HepG2 (cell line): Measurements from ENCODE around the gene CIAO2A. TPM values are rescaled to one million over a fixed set of nuclear protein-coding genes. Genes with fewer than 3 reads are reported as not detected.

Experiments used
- ATAC-seq: fragments of 200-7000 bp; cut with Tn5 transposase; 3 replicates; pipeline ENCODE4 v1.9.1; 2020; ENCODE audit warnings: mild to moderate bottlenecking, moderate library complexity
- BruUV-seq: library from RNA; stranded (reverse); fragments of 400-500 nt; replicated peaks from 2 replicates; lab custom pipeline; 2021; lab: Mats Ljungman, UMichigan
- CTCF ChIA-PET: fragments of 300-600 bp; formaldehyde crosslinking; extraction: SDS; loops from one replicate; lab custom pipeline; 2021; ENCODE audit warnings: low total read pairs, inconsistent platforms, low intra/inter-chr PET ratio; lab: Yijun Ruan, JAX
- POLR2A ChIA-PET: fragments of 350-600 bp; sonication (Branson Sonifier 250); formaldehyde crosslinking; loops from one replicate; lab custom pipeline; 2020; ENCODE audit warnings: antibody characterized with exemption, inconsistent platforms; lab: Yijun Ruan, JAX
- DNase-seq: peaks from one replicate; pipeline ENCODE4 v3.0.0-alpha.2; 2015; ENCODE audit warnings: low spot score
- FAIRE-seq: peaks from 3 replicates; lab custom pipeline; 2011; peaks lifted over from hg19 to GRCh38; lab: Jason Lieb, UNC
- H2AFZ ChIP-seq: one replicate; pipeline ENCODE4 v1.6.1; 2011; ENCODE audit warnings: low read length, inconsistent platforms
- H3K27ac ChIP-seq: fragments of 300-600 bp; 3 replicates; pipeline ENCODE4 v1.8.0; 2011; ENCODE audit warnings: mixed run types, mild to moderate bottlenecking, mixed read lengths, low read length, inconsistent platforms; ENCODE audit not compliant: insufficient read depth; ENCODE audit errors: extremely low read length
- H3K27me3 ChIP-seq, 2 experiments: fragments of 200-600 bp in 1 of 2; 2 replicates in 1 of 2; 3 replicates in 1 of 2; pipeline versions ENCODE4 v1.6.0 to v1.8.0; 2011; ENCODE audit warnings: low read length in 2 of 2, mild to moderate bottlenecking in 2 of 2, moderate library complexity in 2 of 2, inconsistent platforms in 1 of 2; ENCODE audit not compliant: insufficient read depth in 2 of 2, control insufficient read depth in 1 of 2
- H3K36me3 ChIP-seq, 2 experiments: fragments of 200-600 bp in 1 of 2; replicated peaks in 1 of 2; 2 replicates in 1 of 2; 3 replicates in 1 of 2; pipeline versions ENCODE4 v1.5.1 to v1.8.0; 2011; ENCODE audit warnings: low read length in 2 of 2, inconsistent platforms in 1 of 2; ENCODE audit not compliant: insufficient read depth in 2 of 2, control insufficient read depth in 1 of 2
- H3K4me1 ChIP-seq: 2 replicates; pipeline ENCODE4 v1.5.1; 2012; ENCODE audit warnings: low read length, inconsistent platforms; ENCODE audit not compliant: insufficient read depth
- H3K4me2 ChIP-seq: 2 replicates; pipeline ENCODE4 v1.6.0; 2011; ENCODE audit warnings: low read depth, low read length, inconsistent platforms
- H3K4me3 ChIP-seq, 3 experiments: fragments of 200-600 bp in 1 of 3; sonication (generic), shearing (Covaris generic) in 1 of 3; replicated peaks in 1 of 3; 2 replicates each; pipeline ENCODE4 v1.5.1; 2011 to 2016; ENCODE audit warnings: low read length in 3 of 3, inconsistent platforms in 2 of 3, low read depth in 2 of 3, mild to moderate bottlenecking in 2 of 3, control low read depth in 1 of 3, mixed read lengths in 1 of 3; ENCODE audit not compliant: insufficient read depth in 1 of 3
- H3K79me2 ChIP-seq: one replicate; pipeline ENCODE4 v1.6.1; 2011; ENCODE audit warnings: low read length, inconsistent platforms; ENCODE audit not compliant: insufficient read depth
- H3K9ac ChIP-seq: 2 replicates; pipeline ENCODE4 v1.6.0; 2011; ENCODE audit warnings: mild to moderate bottlenecking, low read depth, low read length, inconsistent platforms; ENCODE audit not compliant: insufficient read depth
- H3K9me3 ChIP-seq: 2 replicates; pipeline ENCODE4 v1.5.1; 2012; ENCODE audit warnings: mild to moderate bottlenecking, low read length
- H4K20me1 ChIP-seq: 2 replicates; pipeline ENCODE4 v1.6.0; 2011; ENCODE audit warnings: inconsistent platforms, mild to moderate bottlenecking, low read length, moderate library complexity; ENCODE audit not compliant: insufficient read depth
- CBX1 ChIP-seq: IDR thresholded peaks from one replicate; pipeline ENCODE4 v1.6.1; 2016; ENCODE audit warnings: antibody characterized with exemption, low read depth
- LCORL ChIP-seq, 2 experiments: fragments of 450-650 bp in 1 of 2; sonication (generic) in 1 of 2; formaldehyde crosslinking in 1 of 2; IDR thresholded peaks; 2 replicates each; pipeline versions ENCODE4 v1.5.0 to v1.6.1; 2017 to 2020; ENCODE audit warnings: antibody characterized with exemption in 1 of 2, missing genetic modification reagents in 1 of 2
- MAZ ChIP-seq, 2 experiments: sonication (generic) in 1 of 2; formaldehyde crosslinking in 1 of 2; IDR thresholded peaks; 2 replicates each; pipeline versions ENCODE4 v1.5.0 to v1.6.1; 2012 to 2020; ENCODE audit warnings: low read depth in 2 of 2, mild to moderate bottlenecking in 2 of 2, borderline replicate concordance in 1 of 2, improper control_type of control experiment in 1 of 2, low read length in 1 of 2, missing genetic modification reagents in 1 of 2, moderate library complexity in 1 of 2
- MEF2D ChIP-seq: sonication (generic); formaldehyde crosslinking; IDR thresholded peaks from 2 replicates; pipeline ENCODE4 v1.5.1; 2020; ENCODE audit warnings: mild to moderate bottlenecking, missing genetic modification reagents
- MXI1 ChIP-seq: IDR thresholded peaks from 3 replicates; pipeline ENCODE4 v1.6.1; 2012; ENCODE audit warnings: low read depth, low read length, inconsistent platforms, borderline replicate concordance
- MYC ChIP-seq: sonication (generic); formaldehyde crosslinking; IDR thresholded peaks from 2 replicates; pipeline ENCODE4 v1.9.0; 2021; ENCODE audit warnings: missing genetic modification reagents, borderline replicate concordance
- NFKB2 ChIP-seq: sonication (generic); formaldehyde crosslinking; IDR thresholded peaks from 2 replicates; pipeline ENCODE4 v1.4.0; 2020; ENCODE audit warnings: missing genetic modification reagents, borderline replicate concordance
- ONECUT2 ChIP-seq: sonication (generic); formaldehyde crosslinking; IDR thresholded peaks from 2 replicates; pipeline ENCODE4 v1.4.0; 2020; ENCODE audit warnings: missing genetic modification reagents
- PHF21A ChIP-seq: sonication (generic); formaldehyde crosslinking; IDR thresholded peaks from 2 replicates; pipeline ENCODE4 v1.5.0; 2020; ENCODE audit warnings: mild to moderate bottlenecking, missing genetic modification reagents
- SKI ChIP-seq: fragments of 450-650 bp; IDR thresholded peaks from one replicate; pipeline ENCODE4 v1.6.1; 2018; ENCODE audit warnings: mild to moderate bottlenecking; ENCODE audit not compliant: partially characterized antibody
- SNAPC2 ChIP-seq: sonication (generic); formaldehyde crosslinking; IDR thresholded peaks from 2 replicates; pipeline ENCODE4 v1.8.1; 2022; ENCODE audit warnings: mild to moderate bottlenecking, missing genetic modification reagents
- STAG1 ChIP-seq: sonication (generic); formaldehyde crosslinking; IDR thresholded peaks from 2 replicates; pipeline ENCODE4 v1.4.0; 2020; ENCODE audit warnings: missing genetic modification reagents
- YY1 ChIP-seq: IDR thresholded peaks from 2 replicates; pipeline ENCODE4 v1.6.1; 2011; ENCODE audit warnings: low read length, low read depth, moderate library complexity, mild to moderate bottlenecking; ENCODE audit not compliant: insufficient read depth, insufficient replicate concordance
- ZNF788 ChIP-seq: sonication (generic); formaldehyde crosslinking; IDR thresholded peaks from 2 replicates; pipeline ENCODE4 v1.5.0; 2020; ENCODE audit warnings: mild to moderate bottlenecking, missing genetic modification reagents, borderline replicate concordance
- WGBS: methylation state at CpG from one replicate; pipeline ENCODE4 v1.1.6; 2017; ENCODE audit warnings: low lambda C conversion rate; 5-methylcytosine and 5-hydroxymethylcytosine counted together
- in situ Hi-C: cut with HindIII; loops from 2 replicates; pipeline ENCODE4 v1.10.0; 2017; ENCODE audit warnings: low pct_unique_long_range_greater_than_20kb; ENCODE audit not compliant: extremely low pct_ligation_motif_present
- intact Hi-C: fragments of 100-400 bp; cut with micrococcal nuclease; formaldehyde crosslinking; loops from one replicate; pipeline ENCODE4 v1.10.0; 2022; ENCODE audit not compliant: unreplicated experiment
- polyA plus RNA-seq, 8 experiments: library from polyadenylated mRNA; depleted of rRNA in 3 of 8; stranded (reverse) in 7 of 8; unstranded in 1 of 8; fragments of >200 nt; fragmentation: Illumina TruSeq in 4 of 8; extraction: Trizol in 4 of 8; gene quantifications; 2 replicates each; pipeline versions ENCODE4 v1.2.1 to v1.2.3, GENCODE V29; 2011 to 2016; ENCODE audit warnings: low read depth in 4 of 8, missing spikeins in 1 of 8, mixed read lengths in 1 of 8; ENCODE audit not compliant: insufficient read depth in 1 of 8
- total RNA-seq, 5 experiments: library from RNA; depleted of rRNA; stranded (reverse); fragments of >200 nt; fragmentation: Illumina TruSeq; extraction: Trizol; gene quantifications; 2 replicates each; pipeline ENCODE4 v1.2.3, GENCODE V29; 2016; ENCODE audit warnings: low read depth in 1 of 5
- TF ChIP-seq, protein P1 (sequence below): sonication (generic); formaldehyde crosslinking; IDR thresholded peaks from 2 replicates; pipeline ENCODE4 v1.4.0; 2020; ENCODE audit warnings: missing genetic modification reagents, borderline replicate concordance
- TF ChIP-seq, protein P2 (sequence below), 2 experiments: sonication (generic) in 1 of 2; formaldehyde crosslinking in 1 of 2; IDR thresholded peaks; 2 replicates each; pipeline versions ENCODE4 v1.4.0 to v1.6.1; 2018 to 2020; ENCODE audit warnings: missing genetic modification reagents in 2 of 2, borderline replicate concordance in 1 of 2, low read depth in 1 of 2, mild to moderate bottlenecking in 1 of 2, missing biosample characterization in 1 of 2
- TF ChIP-seq, protein P3 (sequence below): IDR thresholded peaks from 2 replicates; pipeline ENCODE4 v1.6.1; 2016; ENCODE audit warnings: mild to moderate bottlenecking, missing biosample characterization, missing genetic modification reagents

Gene CIAO2A
- total and polyA plus RNA-seq, 2 of the 13 experiments (the other 11 are each of a cell fraction or from before 2014, with no cell fraction given), result 83.0 to 100 TPM

DNA sequence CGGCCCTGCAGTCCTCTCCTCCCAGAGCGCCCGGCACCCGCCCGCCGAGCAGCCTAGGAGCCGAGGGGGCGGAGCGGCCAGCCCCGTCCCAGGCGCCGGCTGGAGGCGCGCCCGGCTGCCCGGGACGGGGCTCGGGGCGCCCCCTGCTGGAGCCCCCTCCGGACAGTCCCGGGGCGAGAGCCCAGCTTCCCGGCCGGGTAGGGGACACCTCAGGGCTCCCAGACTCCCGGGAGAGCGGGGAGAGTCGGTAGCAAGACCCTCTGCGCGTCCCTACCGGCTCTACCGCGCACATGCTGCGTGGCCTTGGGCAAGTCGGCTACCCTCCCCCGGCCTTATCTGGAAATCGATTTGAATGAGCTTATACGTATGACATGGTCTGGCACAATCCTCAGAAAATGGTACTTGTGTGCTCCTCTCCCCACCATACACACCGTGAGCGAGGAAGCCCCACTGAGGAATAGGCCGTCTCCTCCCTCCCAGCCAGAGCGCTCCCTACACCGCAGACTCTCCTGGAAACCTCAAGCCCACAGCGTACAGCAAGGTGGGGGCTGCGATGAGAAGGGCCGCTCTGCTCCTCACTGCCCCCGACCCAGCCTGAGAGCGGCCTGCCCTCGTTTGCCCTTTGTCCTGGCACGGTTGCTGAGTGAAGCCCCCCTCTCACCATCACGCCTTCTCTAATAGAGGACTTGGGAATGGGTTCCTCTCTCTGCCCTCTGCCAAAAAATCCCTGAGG lies 47.1 kb downstream of the CIAO2A start, which contains the start of gene DAPK2:
Gene DAPK2 (minus strand): TSS at position 65 of the 733 bp plus-strand sequence. CDS start 6,224 bp downstream, outside the sequence.
- H3K4me1 ChIP-seq, result peaks cover 40% of the 10 kb centered on the region
- intact Hi-C loops, result loop anchor here (1.0 kb wide), 1 partner anchor 101 kb away; no protein-coding TSS in a partner anchor
- H3K9ac ChIP-seq, result peak within 1 kb of the TSS; percentile 33; the same call in 1 of the 2 replicates
- POLR2A ChIA-PET, result no interaction called here
- ATAC-seq, result peak; percentile 87
- peak within 1 kb of the TSS; percentile 40 to 68 (median 41); a peak in 5 of 6 replicates for H3K4me3 ChIP-seq
- peak within 1 kb of the TSS; percentile 51 for H2AFZ ChIP-seq
- H3K27ac ChIP-seq, result no peak within 1 kb of the TSS
- no peaks in the 10 kb centered on the region for H3K9me3 ChIP-seq
- no peak for FAIRE-seq
- no peaks in the 10 kb centered on the region for H3K36me3 ChIP-seq
- CTCF ChIA-PET, result interaction anchor here (0.7 to 2.6 kb wide), 4 partner anchors 21 to 156 kb away, joined by 3 to 15 read pairs (median 4); no protein-coding TSS in a partner anchor
- H3K4me2 ChIP-seq, result peak within 1 kb of the TSS; percentile 82
- peak; percentile 27 for DNase-seq
- in situ Hi-C loops, result no loop called here
- BruUV-seq, result no TSS peak
- no peaks in the 10 kb centered on the region for H4K20me1 ChIP-seq
- 11% methylated on average over 25 of the region's 50 CpGs for WGBS
- no peaks in the 10 kb centered on the region for H3K79me2 ChIP-seq
- H3K27me3 ChIP-seq, result peaks cover 2 to 46% of the 10 kb centered on the region in 2 experiments; a peak in 4 of 5 replicates
- TF ChIP-seq SNAPC2 (CRISPR knock-in tag), result no peak
- no peak for TF ChIP-seq CBX1
- TF ChIP-seq ONECUT2, result peak; percentile 79
- TF ChIP-seq MEF2D, result 0 out of 2 replicates have a peak, but pooled peaks have one; percentile 22
- TF ChIP-seq, protein P1, sequence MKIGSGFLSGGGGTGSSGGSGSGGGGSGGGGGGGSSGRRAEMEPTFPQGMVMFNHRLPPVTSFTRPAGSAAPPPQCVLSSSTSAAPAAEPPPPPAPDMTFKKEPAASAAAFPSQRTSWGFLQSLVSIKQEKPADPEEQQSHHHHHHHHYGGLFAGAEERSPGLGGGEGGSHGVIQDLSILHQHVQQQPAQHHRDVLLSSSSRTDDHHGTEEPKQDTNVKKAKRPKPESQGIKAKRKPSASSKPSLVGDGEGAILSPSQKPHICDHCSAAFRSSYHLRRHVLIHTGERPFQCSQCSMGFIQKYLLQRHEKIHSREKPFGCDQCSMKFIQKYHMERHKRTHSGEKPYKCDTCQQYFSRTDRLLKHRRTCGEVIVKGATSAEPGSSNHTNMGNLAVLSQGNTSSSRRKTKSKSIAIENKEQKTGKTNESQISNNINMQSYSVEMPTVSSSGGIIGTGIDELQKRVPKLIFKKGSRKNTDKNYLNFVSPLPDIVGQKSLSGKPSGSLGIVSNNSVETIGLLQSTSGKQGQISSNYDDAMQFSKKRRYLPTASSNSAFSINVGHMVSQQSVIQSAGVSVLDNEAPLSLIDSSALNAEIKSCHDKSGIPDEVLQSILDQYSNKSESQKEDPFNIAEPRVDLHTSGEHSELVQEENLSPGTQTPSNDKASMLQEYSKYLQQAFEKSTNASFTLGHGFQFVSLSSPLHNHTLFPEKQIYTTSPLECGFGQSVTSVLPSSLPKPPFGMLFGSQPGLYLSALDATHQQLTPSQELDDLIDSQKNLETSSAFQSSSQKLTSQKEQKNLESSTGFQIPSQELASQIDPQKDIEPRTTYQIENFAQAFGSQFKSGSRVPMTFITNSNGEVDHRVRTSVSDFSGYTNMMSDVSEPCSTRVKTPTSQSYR (CRISPR knock-in tag), result peak; percentile 69
- peak; percentile 54 for TF ChIP-seq STAG1 (CRISPR knock-in tag)
- TF ChIP-seq MXI1, result 0 out of 3 replicates have a peak, but pooled peaks have one; percentile 38
- TF ChIP-seq SKI, result peak; percentile 39
- TF ChIP-seq, protein P2, sequence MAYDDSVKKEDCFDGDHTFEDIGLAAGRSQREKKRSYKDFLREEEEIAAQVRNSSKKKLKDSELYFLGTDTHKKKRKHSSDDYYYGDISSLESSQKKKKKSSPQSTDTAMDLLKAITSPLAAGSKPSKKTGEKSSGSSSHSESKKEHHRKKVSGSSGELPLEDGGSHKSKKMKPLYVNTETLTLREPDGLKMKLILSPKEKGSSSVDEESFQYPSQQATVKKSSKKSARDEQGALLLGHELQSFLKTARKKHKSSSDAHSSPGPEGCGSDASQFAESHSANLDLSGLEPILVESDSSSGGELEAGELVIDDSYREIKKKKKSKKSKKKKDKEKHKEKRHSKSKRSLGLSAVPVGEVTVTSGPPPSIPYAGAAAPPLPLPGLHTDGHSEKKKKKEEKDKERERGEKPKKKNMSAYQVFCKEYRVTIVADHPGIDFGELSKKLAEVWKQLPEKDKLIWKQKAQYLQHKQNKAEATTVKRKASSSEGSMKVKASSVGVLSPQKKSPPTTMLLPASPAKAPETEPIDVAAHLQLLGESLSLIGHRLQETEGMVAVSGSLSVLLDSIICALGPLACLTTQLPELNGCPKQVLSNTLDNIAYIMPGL (CRISPR knock-in tag; IDR thresholded peaks at IDR 0.05; ENCODE audit: borderline replicate concordance in 1 of 2, low read depth in 1 of 2), result peak in 1 of 2 experiments; percentile 67; a peak in 1 of 4 replicates
- peak; percentile 41 for TF ChIP-seq YY1
- no peak for TF ChIP-seq LCORL (IDR thresholded peaks at IDR 0.05)
- TF ChIP-seq LCORL (CRISPR knock-in tag; IDR thresholded peaks at IDR 0.05), result 0 out of 2 replicates have a peak, but pooled peaks have one; percentile 36
- TF ChIP-seq PHF21A (CRISPR knock-in tag), result peak; percentile 54
- 0 out of 2 replicates have a peak, but pooled peaks have one; percentile 19 for TF ChIP-seq NFKB2 (CRISPR knock-in tag)
- TF ChIP-seq, protein P3, sequence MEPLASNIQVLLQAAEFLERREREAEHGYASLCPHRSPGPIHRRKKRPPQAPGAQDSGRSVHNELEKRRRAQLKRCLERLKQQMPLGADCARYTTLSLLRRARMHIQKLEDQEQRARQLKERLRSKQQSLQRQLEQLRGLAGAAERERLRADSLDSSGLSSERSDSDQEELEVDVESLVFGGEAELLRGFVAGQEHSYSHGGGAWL, result peak; percentile 8; the same call in 1 of the 2 replicates
- TF ChIP-seq ZNF788, result peak; percentile 19; the same call in 1 of the 2 replicates
- TF ChIP-seq MYC, result peak; percentile 48; the same call in 1 of the 2 replicates
- TF ChIP-seq MAZ (IDR thresholded peaks at IDR 0.05; ENCODE audit: borderline replicate concordance, low read depth, low read length), result no peak
- 0 out of 2 replicates have a peak, but pooled peaks have one; percentile 39 for TF ChIP-seq MAZ (CRISPR knock-in tag; IDR thresholded peaks at IDR 0.05; ENCODE audit: low read depth)
